HUES6 (cell line): ENCODE results near the gene ATP6V0E2.
"Not testable (repeated sequence)": the region's sequence is repeated elsewhere in the genome, so short reads cannot be mapped to it uniquely, and the experiment has no call there.

ENCODE experiments used
- H3K27ac ChIP-seq: 2 replicates; pipeline ENCODE4 v1.7.0; 2013; ENCODE audit warnings: low read depth, mild to moderate bottlenecking, low read length, inconsistent platforms
- H3K27me3 ChIP-seq: 2 replicates; pipeline ENCODE4 v1.6.1; 2013; ENCODE audit warnings: low read length; ENCODE audit not compliant: control insufficient read depth, insufficient read depth
- H3K36me3 ChIP-seq: 2 replicates; pipeline ENCODE4 v1.6.1; 2013; ENCODE audit warnings: low read length; ENCODE audit not compliant: control insufficient read depth, insufficient read depth
- H3K4me1 ChIP-seq: 2 replicates; pipeline ENCODE4 v1.6.1; 2013; ENCODE audit warnings: low read length; ENCODE audit not compliant: control insufficient read depth, insufficient read depth
- H3K4me3 ChIP-seq: 2 replicates; pipeline ENCODE4 v1.5.1; 2013; ENCODE audit warnings: low read depth, low read length
- H3K9ac ChIP-seq: one replicate; pipeline ENCODE4 v1.6.1; 2013; ENCODE audit warnings: mild to moderate bottlenecking, low read length
- H3K9me3 ChIP-seq: 2 replicates; pipeline ENCODE4 v1.6.1; 2013; ENCODE audit warnings: low read depth, low read length; ENCODE audit not compliant: control insufficient read depth, insufficient read depth

Gene ATP6V0E2

GRCh38 chr7:149894957-149895356, 21.2 kb downstream of the ATP6V0E2 start:
- H3K4me1 ChIP-seq, H3K36me3 ChIP-seq, H3K9me3 ChIP-seq, H3K27ac ChIP-seq, H3K4me3 ChIP-seq, H3K27me3 ChIP-seq, H3K9ac ChIP-seq: not testable (repeated sequence)

GRCh38 chr7:149907776-149908376, 34.1 kb downstream of the ATP6V0E2 start:
- H3K4me3 ChIP-seq, H3K36me3 ChIP-seq, H3K27ac ChIP-seq, H3K4me1 ChIP-seq, H3K9me3 ChIP-seq, H3K27me3 ChIP-seq, H3K9ac ChIP-seq: not testable (repeated sequence)

- H3K27ac ChIP-seq, H3K27me3 ChIP-seq, H3K36me3 ChIP-seq, H3K4me3 ChIP-seq, H3K9ac ChIP-seq, H3K4me1 ChIP-seq, H3K9me3 ChIP-seq: not testable (repeated sequence)
These were observed 36.5 kb downstream of the ATP6V0E2 start for GRCh38 chr7:149910219-149910618.

- not testable (repeated sequence) for H3K4me3 ChIP-seq, H3K4me1 ChIP-seq, H3K27me3 ChIP-seq, H3K9ac ChIP-seq, H3K9me3 ChIP-seq, H3K27ac ChIP-seq, H3K36me3 ChIP-seq
These were observed 38.4 kb downstream of the ATP6V0E2 start for GRCh38 chr7:149912126-149912525.

GRCh38 chr7:149926414-149926813, 52.6 kb downstream of the ATP6V0E2 start:
- H3K27me3 ChIP-seq, H3K4me3 ChIP-seq, H3K4me1 ChIP-seq, H3K27ac ChIP-seq, H3K9me3 ChIP-seq, H3K9ac ChIP-seq, H3K36me3 ChIP-seq: not testable (repeated sequence)
